Measurements from ENCODE around the gene RPS14. TPM values are rescaled to one million over a fixed set of nuclear protein-coding genes. Genes with fewer than 3 reads are reported as not detected.

The RPS14 gene
- total and polyA plus RNA-seq, 2 of the 4 experiments (the other 2 are of a cell fraction) = 6,296 to 7,310 TPM

DNA sequence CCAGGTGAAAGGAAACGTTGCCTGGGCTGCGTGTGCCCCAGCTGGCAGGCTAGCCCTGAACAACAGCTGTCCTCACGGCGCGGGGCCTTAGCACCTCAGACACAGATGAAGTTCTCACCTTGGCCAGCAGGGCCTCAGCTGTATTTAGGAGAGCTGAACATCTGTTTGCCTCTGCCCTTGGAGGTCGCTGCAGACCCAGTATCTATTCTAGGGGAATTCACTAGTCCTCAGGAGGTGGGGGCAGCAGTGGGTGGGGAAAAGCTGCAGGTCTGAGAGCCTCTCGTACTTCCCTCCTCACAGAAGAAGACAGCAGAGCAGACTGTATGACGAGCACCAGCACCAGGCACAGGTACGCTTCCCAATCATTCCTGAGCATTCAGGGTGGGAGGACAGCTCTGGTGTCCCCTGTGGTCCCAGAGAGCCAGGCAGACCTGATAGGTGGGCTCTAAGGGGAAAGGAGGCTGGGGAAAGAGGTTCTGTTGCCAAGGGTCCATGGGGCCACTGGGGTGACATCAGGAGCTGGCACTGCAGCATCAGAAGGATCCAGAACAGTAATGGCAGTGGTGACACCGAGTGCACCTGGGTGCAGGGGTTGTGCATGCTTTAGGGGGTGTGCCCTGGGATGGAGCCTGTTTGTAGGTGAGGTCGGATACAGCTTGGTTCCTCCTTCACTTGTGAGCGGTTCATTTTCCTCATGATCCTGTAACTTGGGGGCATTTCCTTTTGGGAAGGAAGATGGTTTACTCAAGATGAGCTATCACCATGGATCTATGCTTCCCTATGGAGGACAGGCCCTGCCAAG, 50.6 kb downstream of the RPS14 start:
- H3K9me3 ChIP-seq (ENCODE audit: control insufficient read depth, insufficient read depth, low read length) = no peaks in the 10 kb centered on the region
- no peak overlapping the region for H3K4me3 ChIP-seq (ENCODE audit: insufficient read depth, low read depth, low read length)
- H3K4ac ChIP-seq (ENCODE audit: low read depth, low read length) = peak overlapping the region; percentile 60
- peak overlapping the region; percentile 41 for H2BK5ac ChIP-seq (ENCODE audit: low read depth, low read length, poor library complexity, severe bottlenecking)
- no peak overlapping the region for H3K4me2 ChIP-seq (ENCODE audit: low read depth, low read length)
- H2AK9ac ChIP-seq (replicated peaks; ENCODE audit: low read depth, low read length, poor library complexity) = peak overlapping the region; percentile 84
- DNase-seq (no peak), ATAC-seq (ENCODE audit: low read depth) (no peak)
- 100% methylated on average over 1 of the region's 12 CpGs; no CpG with 5 or more reads in 1 of the 2 experiments for WGBS, 2 experiments (ENCODE audit: extremely low coverage in 2 of 2, insufficient read length in 1 of 2)
- H4K8ac ChIP-seq (ENCODE audit: low read depth in 2 of 2, low read length in 2 of 2) = peak overlapping the region in 1 of 2 experiments; percentile 8; a peak in 2 of 4 replicates
- peak overlapping the region; percentile 36 for H3K14ac ChIP-seq (replicated peaks; ENCODE audit: low read depth, low read length)
- no peak overlapping the region for H3K9ac ChIP-seq (ENCODE audit: low read depth, low read length)
- H3K23ac ChIP-seq (ENCODE audit: low read depth, low read length) = peak overlapping the region; percentile 78; the same call in 1 of the 2 replicates
- peaks cover 38% of the 10 kb centered on the region for H3K9me1 ChIP-seq (ENCODE audit: insufficient read depth, low read length)
- H2BK20ac ChIP-seq (ENCODE audit: low read depth, low read length) = peak overlapping the region; percentile 33; the same call in 1 of the 2 replicates
- dilution Hi-C loops (cut with HindIII; ENCODE audit: low sequenced_read_pairs, unreplicated experiment) = no loop called here
- POLR2A ChIA-PET (ENCODE audit: unreplicated experiment) = no interaction called here
- peaks cover 19% of the 10 kb centered on the region for H3K4me1 ChIP-seq (ENCODE audit: control insufficient read depth, insufficient read depth, low read length)
- H3K18ac ChIP-seq (ENCODE audit: low read depth, low read length) = 0 out of 2 replicates have a peak overlapping the region, but pooled peaks have one; percentile 38
- in situ Hi-C loops (cut with MboI; ENCODE audit: low sequenced_read_pairs) = no loop called here
- H4K20me1 ChIP-seq (ENCODE audit: insufficient read depth, low read length) = peaks cover 7% of the 10 kb centered on the region; the same call in 1 of the 2 replicates
- H2BK120ac ChIP-seq (ENCODE audit: low read depth, low read length) = peak overlapping the region; percentile 71
- TF ChIP-seq RCOR1 (IDR thresholded peaks at IDR 0.05; ENCODE audit: insufficient replicate concordance, low read length) = no peak
- TF ChIP-seq, protein P1, sequence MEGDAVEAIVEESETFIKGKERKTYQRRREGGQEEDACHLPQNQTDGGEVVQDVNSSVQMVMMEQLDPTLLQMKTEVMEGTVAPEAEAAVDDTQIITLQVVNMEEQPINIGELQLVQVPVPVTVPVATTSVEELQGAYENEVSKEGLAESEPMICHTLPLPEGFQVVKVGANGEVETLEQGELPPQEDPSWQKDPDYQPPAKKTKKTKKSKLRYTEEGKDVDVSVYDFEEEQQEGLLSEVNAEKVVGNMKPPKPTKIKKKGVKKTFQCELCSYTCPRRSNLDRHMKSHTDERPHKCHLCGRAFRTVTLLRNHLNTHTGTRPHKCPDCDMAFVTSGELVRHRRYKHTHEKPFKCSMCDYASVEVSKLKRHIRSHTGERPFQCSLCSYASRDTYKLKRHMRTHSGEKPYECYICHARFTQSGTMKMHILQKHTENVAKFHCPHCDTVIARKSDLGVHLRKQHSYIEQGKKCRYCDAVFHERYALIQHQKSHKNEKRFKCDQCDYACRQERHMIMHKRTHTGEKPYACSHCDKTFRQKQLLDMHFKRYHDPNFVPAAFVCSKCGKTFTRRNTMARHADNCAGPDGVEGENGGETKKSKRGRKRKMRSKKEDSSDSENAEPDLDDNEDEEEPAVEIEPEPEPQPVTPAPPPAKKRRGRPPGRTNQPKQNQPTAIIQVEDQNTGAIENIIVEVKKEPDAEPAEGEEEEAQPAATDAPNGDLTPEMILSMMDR (conservative IDR thresholded peaks at IDR 0.05; ENCODE audit: low read depth, low read length) = peak; percentile 20; the same call in 1 of the 2 replicates
- BruUV-seq (replicated peaks) = no TSS peak
- peak overlapping the region; percentile 46 for H4K91ac ChIP-seq (ENCODE audit: insufficient read depth, low read depth, low read length)
- peaks cover 0 to 15% of the 10 kb centered on the region in 2 experiments; a peak in 1 of 4 replicates for H3K79me1 ChIP-seq (ENCODE audit: low read depth in 1 of 2, low read length in 2 of 2)
- H3K36me3 ChIP-seq (ENCODE audit: control insufficient read depth, insufficient read depth, low read length) = peaks cover 36% of the 10 kb centered on the region
- H4K5ac ChIP-seq (ENCODE audit: low read depth, low read length) = peak overlapping the region; percentile 19; the same call in 1 of the 2 replicates
- intact Hi-C loops (cut with micrococcal nuclease) = loop anchor here (5.0 kb wide), 1 partner anchor 33 kb away; no protein-coding TSS in a partner anchor
- peak overlapping the region; percentile 53 for H2AFZ ChIP-seq (replicated peaks; ENCODE audit: low read length, poor library complexity)
- H2AK5ac ChIP-seq (ENCODE audit: low read depth, low read length) = peak overlapping the region; percentile 84; the same call in 1 of the 2 replicates
- CTCF ChIA-PET = interaction anchor here (1.3 kb wide), 2 partner anchors 14 to 22 kb away, joined by 3 read pairs; no protein-coding TSS in a partner anchor
- peak overlapping the region; percentile 39; the same call in 1 of the 2 replicates for H3K27ac ChIP-seq (ENCODE audit: insufficient read depth, low read length)
- peak overlapping the region; percentile 58; the same call in 1 of the 3 replicates for H2BK15ac ChIP-seq (ENCODE audit: low read depth, low read length)
- H3K27me3 ChIP-seq (ENCODE audit: control insufficient read depth, insufficient read depth, low read length) = no peaks in the 10 kb centered on the region
- H3K56ac ChIP-seq (ENCODE audit: extremely low read depth, insufficient read depth, low read length) = 0 out of 2 replicates have a peak overlapping the region, but pooled peaks have one; percentile 10
